ENCODE results near the gene PRKCA.

DNA sequence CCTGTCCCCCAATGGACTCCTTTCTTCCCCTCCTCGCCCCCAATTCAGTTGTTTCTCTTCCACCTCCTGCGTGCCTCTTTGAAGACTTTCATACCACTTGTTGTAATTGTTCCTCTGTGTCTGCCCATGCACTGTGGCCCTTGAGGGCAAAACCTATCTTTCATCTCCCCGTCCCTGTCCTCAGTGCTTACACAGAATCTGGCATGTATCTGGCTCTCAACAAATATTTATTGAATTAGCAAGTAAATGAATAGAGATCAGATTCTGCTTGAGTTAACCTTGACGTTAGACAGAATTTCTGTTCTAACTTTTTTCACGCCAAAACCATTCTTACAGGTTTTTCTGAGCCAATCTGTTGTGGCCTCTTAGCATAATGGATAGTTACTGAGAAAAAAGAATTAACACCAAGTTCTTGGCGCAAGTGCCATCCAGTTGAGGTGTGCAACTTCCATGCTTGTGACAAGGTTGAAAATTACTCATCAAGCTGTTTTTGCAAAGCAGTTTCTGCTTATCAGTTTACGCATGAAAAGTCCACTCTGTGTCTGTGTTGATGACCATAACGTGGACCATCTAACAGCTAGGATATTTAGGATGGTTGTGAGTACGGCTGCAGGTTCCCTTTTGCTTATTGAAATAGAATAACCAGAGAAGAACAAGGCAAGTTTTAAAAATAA, 215.1 kb downstream of the PRKCA start:
- TF ChIP-seq CTCF (IDR thresholded peaks at IDR 0.05; ENCODE audit: insufficient read depth, low read length) (no peak), REST (IDR thresholded peaks at IDR 0.05; ENCODE audit: insufficient replicate concordance, low read depth) (no peak), SPI1 (IDR thresholded peaks at IDR 0.05; ENCODE audit: borderline replicate concordance, low read depth) (no peak)

All from HL-60 (cell line).